Activated naive CD8-positive, alpha-beta T cell treated with anti-CD3 and anti-CD28 coated beads, Interleukin-2, amount 50 U/mL, for 24 hours (primary cell): Measurements from ENCODE around the gene LIPE.
A peak's percentile ranks its signal among the peaks of the same experiment; 100 is the strongest.
"Not testable (repeated sequence)": the region's sequence is repeated elsewhere in the genome, so short reads cannot be mapped to it uniquely, and the experiment has no call there.

Experiments used
- ATAC-seq: fragments of 150-1000 bp; cut with Tn5 transposase; one replicate; pipeline ENCODE4 v1.10.0; 2021
- DNase-seq: peaks from one replicate; pipeline ENCODE4 v3.0.0; 2021
- H3K27ac Mint-ChIP-seq: one replicate; pipeline ENCODE4 v1.8.0; 2021; ENCODE audit warnings: mild to moderate bottlenecking, mixed read lengths
- H3K27me3 Mint-ChIP-seq: one replicate; pipeline ENCODE4 v1.8.0; 2021; ENCODE audit warnings: mixed read lengths
- H3K36me3 Mint-ChIP-seq: one replicate; pipeline ENCODE4 v1.8.0; 2021; ENCODE audit warnings: low read depth, mixed read lengths
- H3K4me1 Mint-ChIP-seq: one replicate; pipeline ENCODE4 v1.8.0; 2021; ENCODE audit warnings: mixed read lengths
- H3K4me3 Mint-ChIP-seq: one replicate; pipeline ENCODE4 v1.8.0; 2021; ENCODE audit warnings: mild to moderate bottlenecking, moderate library complexity, mixed read lengths
- H3K9me3 Mint-ChIP-seq: one replicate; pipeline ENCODE4 v1.8.0; 2021; ENCODE audit warnings: mixed read lengths

The LIPE gene

DNA sequence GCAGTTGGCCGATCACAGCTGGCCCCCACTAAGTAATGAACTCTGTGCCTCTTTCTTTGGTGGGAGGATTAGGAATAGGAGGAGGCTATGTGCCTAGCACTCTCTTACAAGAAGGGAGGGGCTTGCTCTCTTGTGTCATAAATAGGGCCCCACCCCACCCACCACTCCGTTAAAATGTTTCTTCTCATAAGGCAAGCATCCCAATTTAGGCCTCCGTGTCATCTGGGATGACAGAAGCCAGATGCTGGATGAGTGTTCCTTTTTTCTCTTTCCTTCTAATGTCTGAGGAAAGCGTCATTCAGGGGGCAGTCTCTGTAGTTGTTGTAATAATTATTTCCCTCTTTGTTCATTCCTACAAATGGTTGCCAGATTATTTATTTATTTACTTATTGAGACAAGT, at the start of gene LIPE:
LIPE (minus strand) TSS at position 76 of the 400 bp plus-strand sequence. CDS start 239 bp downstream, outside the sequence.
- H3K4me1 Mint-ChIP-seq = peaks cover 20% of the 10 kb centered on the region

GRCh38 chr19:42475366-42475765, 48.2 kb upstream of the LIPE start:
- Mint-ChIP-seq H3K4me3 (no peak overlapping the region), H3K27me3 (no peaks in the 10 kb centered on the region), H3K27ac (no peak overlapping the region), H3K4me1 (peaks cover 3% of the 10 kb centered on the region), H3K9me3 (no peaks in the 10 kb centered on the region), H3K36me3 (no peaks in the 10 kb centered on the region)
- ATAC-seq (no peak), DNase-seq (no peak)

More for the DNA sequence above, at the start of gene LIPE:
- H3K27me3 Mint-ChIP-seq = no peaks in the 10 kb centered on the region
- H3K27ac Mint-ChIP-seq = no peak within 1 kb of the TSS
- no peak for ATAC-seq
- DNase-seq = no peak
- no peaks in the 10 kb centered on the region for H3K9me3 Mint-ChIP-seq
- H3K36me3 Mint-ChIP-seq = no peaks in the 10 kb centered on the region
- H3K4me3 Mint-ChIP-seq = no peak within 1 kb of the TSS

GRCh38 chr19:42474743-42475142, 47.6 kb upstream of the LIPE start:
- Mint-ChIP-seq H3K27me3 (no peaks in the 10 kb centered on the region), H3K9me3 (no peaks in the 10 kb centered on the region), H3K36me3 (no peaks in the 10 kb centered on the region), H3K4me1 (peaks cover 5% of the 10 kb centered on the region), H3K27ac (no peak overlapping the region), H3K4me3 (no peak overlapping the region)
- DNase-seq (no peak), ATAC-seq (no peak)

GRCh38 chr19:42473686-42474085, 46.5 kb upstream of the LIPE start:
- DNase-seq = no peak
- H3K9me3 Mint-ChIP-seq = no peaks in the 10 kb centered on the region
- no peak overlapping the region for H3K27ac Mint-ChIP-seq
- no peaks in the 10 kb centered on the region for H3K27me3 Mint-ChIP-seq
- ATAC-seq = no peak
- H3K36me3 Mint-ChIP-seq = no peaks in the 10 kb centered on the region
- no peak overlapping the region for H3K4me3 Mint-ChIP-seq
- H3K4me1 Mint-ChIP-seq = peaks cover 11% of the 10 kb centered on the region

DNA sequence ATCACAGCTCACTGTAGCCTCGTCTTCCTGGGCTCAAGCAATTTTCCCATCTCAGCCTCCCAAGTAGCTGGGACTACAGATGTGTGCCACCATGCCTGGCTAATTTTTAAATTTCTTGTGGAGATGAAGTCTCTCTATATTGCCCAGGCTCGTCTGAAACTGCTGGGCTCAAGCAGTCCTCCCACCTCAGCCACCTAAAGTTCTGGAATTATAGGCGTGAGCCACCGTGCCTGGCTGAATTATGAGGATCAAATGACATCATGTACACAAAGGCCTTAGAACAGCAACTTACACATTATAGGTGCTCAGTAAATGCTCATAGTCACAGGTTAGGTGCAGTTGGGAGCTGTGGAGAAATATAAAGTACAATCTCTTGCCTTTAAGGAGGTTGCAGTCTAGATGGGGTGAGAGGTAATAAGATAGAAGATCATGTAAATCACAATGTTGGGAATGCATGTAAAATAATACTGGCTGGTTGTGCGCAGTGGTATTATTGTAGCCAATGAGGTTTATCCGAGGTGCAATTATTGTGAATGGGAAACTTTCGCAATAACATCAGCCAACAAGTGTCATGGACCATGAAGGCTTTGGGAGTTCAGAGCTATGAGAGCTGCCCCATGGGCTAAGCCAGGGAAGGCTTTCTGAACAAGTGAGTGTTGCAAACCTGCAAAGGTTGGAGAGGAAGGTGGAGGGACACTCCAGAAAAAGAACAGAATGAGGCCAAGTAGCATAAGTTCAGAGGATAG, 45.4 kb upstream of the LIPE start:
- DNase-seq = no peak
- Mint-ChIP-seq H3K4me1 (peaks cover 18% of the 10 kb centered on the region), H3K36me3 (no peaks in the 10 kb centered on the region), H3K4me3 (no peak overlapping the region), H3K9me3 (no peaks in the 10 kb centered on the region), H3K27ac (no peak overlapping the region), H3K27me3 (no peaks in the 10 kb centered on the region)
- ATAC-seq = no peak

GRCh38 chr19:42471554-42472249, 44.5 kb upstream of the LIPE start:
- ATAC-seq = no peak
- Mint-ChIP-seq H3K9me3 (no peaks in the 10 kb centered on the region), H3K4me3 (no peak overlapping the region), H3K4me1 (peaks cover 26% of the 10 kb centered on the region), H3K36me3 (no peaks in the 10 kb centered on the region), H3K27me3 (no peaks in the 10 kb centered on the region), H3K27ac (no peak overlapping the region)
- DNase-seq = no peak

DNA sequence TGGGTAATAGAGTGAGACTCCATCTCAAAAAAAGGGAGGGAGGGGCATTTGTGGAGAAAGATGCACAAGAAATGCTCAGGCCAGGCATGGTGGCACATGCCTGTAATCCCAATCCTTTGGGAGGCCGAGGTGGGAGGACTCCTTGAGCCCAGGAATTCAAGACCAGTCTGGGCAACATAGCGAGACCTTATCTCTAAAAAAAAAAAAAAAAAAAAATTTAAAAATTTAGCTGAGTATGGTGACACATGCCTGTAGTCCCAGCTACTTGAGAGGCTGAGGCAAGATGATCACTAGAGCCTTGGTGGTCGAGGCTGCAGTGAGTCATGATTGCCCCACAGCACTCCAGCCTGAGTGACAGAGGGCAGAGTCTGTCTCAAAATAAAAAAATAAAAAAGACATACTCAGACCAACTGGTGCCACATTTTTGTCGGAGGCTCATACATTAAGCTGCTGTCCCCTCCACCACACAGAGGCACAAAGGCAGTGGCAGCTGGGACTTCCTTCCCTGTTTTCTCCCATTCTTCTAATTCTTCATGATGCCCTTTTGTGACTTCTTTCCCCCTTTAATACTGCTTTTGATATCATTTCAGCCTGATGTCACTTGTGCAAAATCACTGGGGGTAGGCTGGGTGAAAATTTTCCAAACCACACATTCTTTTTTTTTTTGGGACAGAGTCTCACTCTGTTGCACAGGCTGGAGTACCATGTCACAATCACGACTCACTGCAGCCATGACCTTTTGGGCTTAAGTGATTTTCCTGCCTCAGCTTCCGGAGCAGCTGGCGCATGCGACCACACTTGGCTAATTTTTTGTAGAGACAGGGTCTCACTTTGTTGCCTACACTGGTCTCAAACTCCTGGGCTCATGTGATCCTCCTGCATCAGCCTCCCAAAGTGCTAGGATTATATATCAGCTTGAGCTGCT, 42.4 kb upstream of the LIPE start:
- peak overlapping the region; percentile 82 for H3K27ac Mint-ChIP-seq
- H3K4me3 Mint-ChIP-seq = peak overlapping the region; percentile 25
- DNase-seq (peak; percentile 43), ATAC-seq (peak; percentile 93)
- no peaks in the 10 kb centered on the region for H3K9me3 Mint-ChIP-seq
- H3K27me3 Mint-ChIP-seq = no peaks in the 10 kb centered on the region
- H3K4me1 Mint-ChIP-seq = peaks cover 36% of the 10 kb centered on the region
- no peaks in the 10 kb centered on the region for H3K36me3 Mint-ChIP-seq

- ATAC-seq (no peak), DNase-seq (no peak)
- Mint-ChIP-seq H3K36me3 (no peaks in the 10 kb centered on the region), H3K4me3 (no peak overlapping the region), H3K9me3 (no peaks in the 10 kb centered on the region), H3K27ac (no peak overlapping the region), H3K27me3 (no peaks in the 10 kb centered on the region), H3K4me1 (peaks cover 36% of the 10 kb centered on the region)
These were observed 41.1 kb upstream of the LIPE start for GRCh38 chr19:42468273-42468796.

DNA sequence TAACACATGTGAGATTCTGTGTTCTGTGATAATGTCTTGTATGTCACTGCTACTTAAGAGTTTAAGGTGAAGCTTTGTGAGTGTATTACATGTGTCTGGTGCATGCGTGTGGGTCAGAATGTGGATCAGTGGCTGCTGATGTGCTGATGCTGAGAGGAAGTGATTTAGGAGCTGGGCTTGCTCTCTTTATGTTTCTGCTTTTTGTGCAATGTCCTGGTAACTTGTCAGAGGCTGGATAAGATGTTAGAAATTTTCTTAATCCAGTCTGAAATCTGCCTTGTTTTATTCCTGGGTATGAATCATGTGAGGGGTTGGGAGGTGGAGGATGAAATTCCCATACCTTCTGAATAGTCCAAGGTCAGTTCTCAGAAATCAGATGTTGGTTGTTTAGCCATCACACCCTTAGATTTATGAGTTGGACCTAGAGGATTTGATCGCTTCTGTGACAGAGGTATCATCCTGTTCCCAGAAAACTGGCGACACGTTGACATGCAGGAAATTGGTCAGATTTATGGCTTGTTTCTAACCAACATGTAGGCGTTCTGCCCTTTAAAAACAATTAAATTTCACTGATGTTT, 40.1 kb upstream of the LIPE start:
- DNase-seq (no peak), ATAC-seq (no peak)
- no peak overlapping the region for H3K4me3 Mint-ChIP-seq
- H3K27ac Mint-ChIP-seq = peak overlapping the region; percentile 15
- H3K27me3 Mint-ChIP-seq = no peaks in the 10 kb centered on the region
- peaks cover 36% of the 10 kb centered on the region for H3K4me1 Mint-ChIP-seq
- no peaks in the 10 kb centered on the region for H3K36me3 Mint-ChIP-seq
- H3K9me3 Mint-ChIP-seq = no peaks in the 10 kb centered on the region

GRCh38 chr19:42466521-42467182, 39.5 kb upstream of the LIPE start:
- peaks cover 36% of the 10 kb centered on the region for H3K4me1 Mint-ChIP-seq
- ATAC-seq = no peak
- H3K27ac Mint-ChIP-seq = peak overlapping the region; percentile 23
- H3K36me3 Mint-ChIP-seq = no peaks in the 10 kb centered on the region
- no peak overlapping the region for H3K4me3 Mint-ChIP-seq
- no peaks in the 10 kb centered on the region for H3K9me3 Mint-ChIP-seq
- DNase-seq = no peak
- no peaks in the 10 kb centered on the region for H3K27me3 Mint-ChIP-seq

- DNase-seq = no peak
- Mint-ChIP-seq H3K27ac (peak overlapping the region; percentile 23), H3K9me3 (no peaks in the 10 kb centered on the region), H3K4me3 (no peak overlapping the region), H3K4me1 (peaks cover 36% of the 10 kb centered on the region), H3K27me3 (no peaks in the 10 kb centered on the region), H3K36me3 (no peaks in the 10 kb centered on the region)
- no peak for ATAC-seq
These were observed 38.7 kb upstream of the LIPE start for GRCh38 chr19:42465827-42466280.

DNA sequence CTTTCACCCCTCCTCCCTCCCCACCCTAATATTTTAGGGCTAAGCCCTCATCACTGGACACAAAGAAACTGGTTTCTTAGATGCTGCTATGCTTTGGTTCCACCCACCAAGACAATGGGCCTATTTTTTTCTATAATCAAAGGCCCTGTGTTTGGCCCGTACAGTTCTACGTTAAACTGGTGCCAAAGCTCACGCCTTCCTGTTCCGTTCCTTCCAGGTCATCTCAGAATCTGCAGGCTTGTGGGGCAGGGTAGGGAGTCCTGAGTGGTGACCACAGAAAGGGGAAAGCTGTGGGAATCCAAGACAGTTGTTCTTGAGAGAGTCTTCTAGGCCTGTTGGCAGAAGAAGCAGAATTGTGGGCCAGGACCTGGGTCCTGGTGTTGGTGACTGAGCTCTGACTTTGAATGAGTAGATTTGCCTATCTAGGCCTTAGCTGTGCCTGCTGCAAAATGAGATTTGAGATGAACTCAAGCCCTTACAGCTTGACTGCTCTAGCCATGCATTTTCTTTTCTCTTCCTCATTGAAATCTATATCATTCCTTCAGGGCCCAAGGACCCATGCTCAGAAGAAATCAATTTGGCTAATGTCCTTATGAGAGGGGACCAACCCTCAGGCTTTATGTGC, 34.6 kb upstream of the LIPE start:
- DNase-seq (no peak), ATAC-seq (no peak)
- H3K4me3 Mint-ChIP-seq = no peak overlapping the region
- H3K4me1 Mint-ChIP-seq = peaks cover 15% of the 10 kb centered on the region
- no peaks in the 10 kb centered on the region for H3K36me3 Mint-ChIP-seq
- H3K27ac Mint-ChIP-seq = no peak overlapping the region
- no peaks in the 10 kb centered on the region for H3K9me3 Mint-ChIP-seq
- no peaks in the 10 kb centered on the region for H3K27me3 Mint-ChIP-seq

- peaks cover 11% of the 10 kb centered on the region for H3K4me1 Mint-ChIP-seq
These were observed 34.0 kb upstream of the LIPE start for GRCh38 chr19:42461231-42461630.

More at GRCh38 chr19:42461231-42461630, 34.0 kb upstream of the LIPE start:
- DNase-seq, H3K9me3 Mint-ChIP-seq, H3K27me3 Mint-ChIP-seq, ATAC-seq, H3K36me3 Mint-ChIP-seq, H3K4me3 Mint-ChIP-seq, H3K27ac Mint-ChIP-seq: not testable (repeated sequence)
